B cell (primary cell): Measurements from ENCODE around the gene TMC2. TPM values are rescaled to one million over a fixed set of nuclear protein-coding genes. Genes with fewer than 3 reads are reported as not detected.
A peak's percentile ranks its signal among the peaks of the same experiment; 100 is the strongest.
"Not testable (repeated sequence)": the region's sequence is repeated elsewhere in the genome, so short reads cannot be mapped to it uniquely, and the experiment has no call there.

ENCODE experiments used
- ATAC-seq: fragments of 200-7000 bp; cut with Tn5 transposase; one replicate; pipeline ENCODE4 v1.10.0; 2021; ENCODE audit warnings: low read depth, mild to moderate bottlenecking, moderate number of reproducible peaks, moderate library complexity
- CTCF ChIA-PET: fragments of 350-600 bp; sonication (Branson Sonifier 250); formaldehyde crosslinking; loops from one replicate; lab custom pipeline; 2021; ENCODE audit warnings: antibody characterized with exemption, inconsistent platforms; lab: Charles Lee
- POLR2A ChIA-PET: fragments of 350-600 bp; sonication (Branson Sonifier 250); formaldehyde crosslinking; loops from one replicate; lab custom pipeline; 2021; ENCODE audit warnings: antibody characterized with exemption; lab: Charles Lee
- DNase-seq: peaks from one replicate; pipeline ENCODE4 v3.0.0; 2013
- H2AFZ ChIP-seq: 2 replicates; pipeline ENCODE4 v1.6.1; 2012; ENCODE audit warnings: mild to moderate bottlenecking, low read depth, low read length; ENCODE audit not compliant: insufficient read depth, poor library complexity, severe bottlenecking
- H3K27ac ChIP-seq, 2 donors: 1 replicate in 1 of 2; 2 replicates in 1 of 2; pipeline ENCODE4 v1.5.1; 2012 to 2013; ENCODE audit warnings: low read length in 2 of 2, mild to moderate bottlenecking in 2 of 2, moderate library complexity in 1 of 2
- H3K27me3 ChIP-seq, 4 experiments: fragments of 200-600 bp in 1 of 4; sonication (generic) in 1 of 4; replicated peaks in 1 of 4; 1 replicate in 2 of 4; 2 replicates in 2 of 4; pipeline versions ENCODE4 v1.6.1 to v1.7.0; 2013 to 2016; ENCODE audit warnings: low read length in 3 of 4, mild to moderate bottlenecking in 2 of 4, mixed read lengths in 1 of 4, moderate library complexity in 1 of 4; ENCODE audit not compliant: insufficient read depth in 4 of 4, control insufficient read depth in 3 of 4; ENCODE audit errors: control extremely low read depth in 1 of 4
- H3K36me3 ChIP-seq, 2 experiments: replicated peaks in 1 of 2; 1 replicate in 1 of 2; 2 replicates in 1 of 2; pipeline versions ENCODE4 v1.6.1 to v1.7.1; 2013; ENCODE audit warnings: low read length in 1 of 2; ENCODE audit not compliant: insufficient read depth in 2 of 2, control insufficient read depth in 1 of 2; ENCODE audit errors: control extremely low read depth in 1 of 2, extremely low read depth in 1 of 2
- H3K4me1 ChIP-seq, 2 donors: fragments of 200-600 bp in 1 of 2; sonication (generic) in 1 of 2; 1 replicate in 1 of 2; 2 replicates in 1 of 2; pipeline versions ENCODE4 v1.5.1 to v1.6.1; 2013 to 2017; ENCODE audit warnings: low read length in 2 of 2; ENCODE audit not compliant: control insufficient read depth in 2 of 2, insufficient read depth in 2 of 2
- H3K4me2 ChIP-seq: replicated peaks from 2 replicates; pipeline ENCODE3; 2012; ENCODE audit warnings: mild to moderate bottlenecking, low read depth, low read length; ENCODE audit not compliant: poor library complexity, severe bottlenecking
- H3K4me3 ChIP-seq, 5 experiments: fragments of 200-600 bp in 1 of 5; sonication (generic) in 1 of 5; 1 replicate in 3 of 5; 2 replicates in 2 of 5; pipeline versions ENCODE4 v1.5.1 to v1.7.0; 2011 to 2016; ENCODE audit warnings: low read length in 4 of 5, mild to moderate bottlenecking in 4 of 5, low read depth in 2 of 5, control low read depth in 1 of 5, moderate library complexity in 1 of 5; ENCODE audit not compliant: insufficient read depth in 1 of 5; ENCODE audit errors: control extremely low read depth in 1 of 5, extremely low read depth in 1 of 5
- H3K79me2 ChIP-seq: fragments of 200-600 bp; sonication (generic); one replicate; pipeline ENCODE4 v1.6.0; 2016; ENCODE audit warnings: low read length; ENCODE audit not compliant: control insufficient read depth, insufficient read depth
- H3K9ac ChIP-seq: fragments of 200-600 bp; sonication (generic); 2 replicates; pipeline ENCODE4 v1.6.1; 2017; ENCODE audit warnings: mild to moderate bottlenecking, low read length, moderate library complexity
- H3K9me3 ChIP-seq, 3 donors: one replicate each; pipeline versions ENCODE4 v1.6.1 to v1.7.1; 2013; ENCODE audit warnings: low read length in 2 of 3; ENCODE audit not compliant: control insufficient read depth in 2 of 3, insufficient read depth in 1 of 3; ENCODE audit errors: control extremely low read depth in 1 of 3
- H4K20me1 ChIP-seq: 2 replicates; pipeline ENCODE4 v1.6.0; 2012; ENCODE audit warnings: mild to moderate bottlenecking, low read length; ENCODE audit not compliant: insufficient read depth, control insufficient read depth, poor library complexity, severe bottlenecking
- H3K27ac Mint-ChIP-seq: one replicate; pipeline ENCODE4 v1.8.0; 2021; ENCODE audit warnings: mixed read lengths
- H3K27me3 Mint-ChIP-seq: one replicate; pipeline ENCODE4 v1.8.0; 2021; ENCODE audit warnings: mixed read lengths
- H3K4me1 Mint-ChIP-seq: one replicate; pipeline ENCODE4 v1.8.0; 2021; ENCODE audit warnings: mixed read lengths
- H3K4me3 Mint-ChIP-seq: one replicate; pipeline ENCODE4 v1.8.0; 2021; ENCODE audit warnings: mixed read lengths
- H3K9me3 Mint-ChIP-seq: one replicate; pipeline ENCODE4 v1.8.0; 2022; ENCODE audit warnings: mixed read lengths; ENCODE audit not compliant: insufficient read depth
- EZH2 ChIP-seq: IDR thresholded peaks from 2 replicates; pipeline ENCODE4 v1.6.1; 2012; ENCODE audit warnings: borderline replicate concordance, low read depth, mild to moderate bottlenecking, moderate library complexity, low read length; ENCODE audit not compliant: insufficient read depth, poor library complexity, severe bottlenecking
- WGBS: methylation state at CpG from one replicate; pipeline ENCODE4 v1.1.5; 2013; ENCODE audit warnings: missing lambda C conversion rate; ENCODE audit not compliant: insufficient coverage; 5-methylcytosine and 5-hydroxymethylcytosine counted together
- intact Hi-C: fragments of 100-400 bp; cut with micrococcal nuclease; formaldehyde crosslinking; loops from one replicate; pipeline ENCODE4 v1.10.0; 2022
- polyA plus RNA-seq: library from polyadenylated mRNA; depleted of rRNA; stranded (reverse); fragments of >200 nt; gene quantifications from 2 replicates; pipeline ENCODE4 v1.2.3, GENCODE V29; 2012
- total RNA-seq, 2 donors: library from RNA; stranded (reverse); fragments of 120-200 nt in 1 of 2; gene quantifications; 1 replicate in 1 of 2; 2 replicates in 1 of 2; pipeline versions ENCODE4 v1.2.3 to v1.2.4, GENCODE V29; 2013 to 2022
- TF ChIP-seq, protein P1 (sequence below): fragments of 200-600 bp; IDR thresholded peaks from one replicate; pipeline ENCODE4 v1.8.0; 2022; ENCODE audit warnings: antibody characterized with exemption, mild to moderate bottlenecking

The TMC2 gene
- total and polyA plus RNA-seq, 2 donors (not counting 1 experiment from before 2014, with no cell fraction given) = not detected

DNA sequence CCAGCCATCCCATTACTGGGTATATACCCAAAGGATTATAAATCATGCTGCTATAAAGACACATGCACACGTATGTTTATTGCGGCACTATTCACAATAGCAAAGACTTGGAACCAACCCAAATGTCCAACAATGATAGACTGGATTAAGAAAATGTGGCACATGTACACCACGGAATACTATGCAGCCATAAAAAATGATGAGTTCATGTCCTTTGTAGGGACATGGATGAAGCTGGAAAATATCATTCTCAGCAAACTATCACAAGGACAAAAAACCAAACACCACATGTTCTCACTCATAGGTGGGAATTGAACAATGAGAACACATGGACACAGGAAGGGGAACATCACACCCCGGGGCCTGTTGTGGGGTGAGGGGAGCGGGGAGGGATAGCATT, 29.9 kb upstream of the TMC2 start:
- H3K4me3 ChIP-seq, intact Hi-C loops, H3K9ac ChIP-seq, ATAC-seq, DNase-seq, H3K9me3 ChIP-seq, H3K27me3 Mint-ChIP-seq, H3K27ac Mint-ChIP-seq, H2AFZ ChIP-seq, H3K27ac ChIP-seq, POLR2A ChIA-PET, H3K4me3 Mint-ChIP-seq, H3K4me2 ChIP-seq, H4K20me1 ChIP-seq, H3K36me3 ChIP-seq, H3K27me3 ChIP-seq, H3K9me3 Mint-ChIP-seq: not testable (repeated sequence)
- 100% methylated on average over 1 of the region's 5 CpGs for WGBS
- Histone ChIP-seq H3K4me1 (peaks cover 8 to 16% of the 10 kb centered on the region in 2 donors), H3K79me2 (peaks cover 25% of the 10 kb centered on the region)
- peaks cover 20% of the 10 kb centered on the region for H3K4me1 Mint-ChIP-seq
- CTCF ChIA-PET = interaction anchor here (1.5 to 3.9 kb wide), 2 partner anchors 17 to 36 kb away, joined by 4 to 48 read pairs; partner anchors contain the start of gene SNRPB

DNA sequence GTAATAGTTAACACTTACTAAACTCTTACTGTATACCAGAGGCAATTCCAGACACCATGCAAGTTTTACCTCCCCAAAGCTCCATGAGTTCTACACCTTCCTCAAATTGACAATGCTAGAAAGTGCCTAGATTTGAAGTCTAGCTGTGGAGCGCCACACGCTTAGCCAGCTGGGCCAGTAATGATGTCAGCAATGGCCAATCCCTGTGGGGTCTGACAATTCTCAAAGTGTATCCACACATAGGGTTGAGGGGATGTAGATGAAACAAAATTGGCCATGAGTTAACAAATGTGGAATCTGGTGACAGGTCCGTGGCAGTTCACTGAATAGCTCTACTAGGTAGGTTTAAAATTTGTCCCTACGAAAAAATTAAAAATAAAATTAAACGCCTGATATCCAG, 28.9 kb upstream of the TMC2 start:
- H3K4me3 Mint-ChIP-seq = peak overlapping the region; percentile 50

More for the DNA sequence above, 28.9 kb upstream of the TMC2 start:
- peaks cover 0 to 5% (median 1%) of the 10 kb centered on the region in 4 experiments for H3K27me3 ChIP-seq
- H4K20me1 ChIP-seq = no peaks in the 10 kb centered on the region
- no peak for TF ChIP-seq EZH2
- TF ChIP-seq, protein P1, sequence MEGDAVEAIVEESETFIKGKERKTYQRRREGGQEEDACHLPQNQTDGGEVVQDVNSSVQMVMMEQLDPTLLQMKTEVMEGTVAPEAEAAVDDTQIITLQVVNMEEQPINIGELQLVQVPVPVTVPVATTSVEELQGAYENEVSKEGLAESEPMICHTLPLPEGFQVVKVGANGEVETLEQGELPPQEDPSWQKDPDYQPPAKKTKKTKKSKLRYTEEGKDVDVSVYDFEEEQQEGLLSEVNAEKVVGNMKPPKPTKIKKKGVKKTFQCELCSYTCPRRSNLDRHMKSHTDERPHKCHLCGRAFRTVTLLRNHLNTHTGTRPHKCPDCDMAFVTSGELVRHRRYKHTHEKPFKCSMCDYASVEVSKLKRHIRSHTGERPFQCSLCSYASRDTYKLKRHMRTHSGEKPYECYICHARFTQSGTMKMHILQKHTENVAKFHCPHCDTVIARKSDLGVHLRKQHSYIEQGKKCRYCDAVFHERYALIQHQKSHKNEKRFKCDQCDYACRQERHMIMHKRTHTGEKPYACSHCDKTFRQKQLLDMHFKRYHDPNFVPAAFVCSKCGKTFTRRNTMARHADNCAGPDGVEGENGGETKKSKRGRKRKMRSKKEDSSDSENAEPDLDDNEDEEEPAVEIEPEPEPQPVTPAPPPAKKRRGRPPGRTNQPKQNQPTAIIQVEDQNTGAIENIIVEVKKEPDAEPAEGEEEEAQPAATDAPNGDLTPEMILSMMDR = no peak
- H3K4me1 Mint-ChIP-seq = peaks cover 20% of the 10 kb centered on the region
- CTCF ChIA-PET = interaction anchor here (1.5 to 3.9 kb wide), 2 partner anchors 16 to 37 kb away, joined by 4 to 48 read pairs; partner anchors contain the start of gene SNRPB
- H3K79me2 ChIP-seq = peaks cover 25% of the 10 kb centered on the region
- no peak for DNase-seq
- peak overlapping the region; percentile 78 for H3K4me2 ChIP-seq
- peaks cover 18% of the 10 kb centered on the region for H3K27me3 Mint-ChIP-seq
- no peaks in the 10 kb centered on the region for H3K36me3 ChIP-seq
- ATAC-seq = no peak
- peaks cover 8 to 16% of the 10 kb centered on the region in 2 donors for H3K4me1 ChIP-seq
- no peaks in the 10 kb centered on the region for H3K9me3 Mint-ChIP-seq
- H2AFZ ChIP-seq = peak overlapping the region; percentile 99
- POLR2A ChIA-PET = no interaction called here
- no peaks in the 10 kb centered on the region for H3K9me3 ChIP-seq
- no CpG with 5 or more reads among the region's 5 CpGs for WGBS
- intact Hi-C loops = no loop called here
- no peak overlapping the region for H3K27ac ChIP-seq
- H3K27ac Mint-ChIP-seq = peak overlapping the region; percentile 50
- H3K4me3 ChIP-seq = no peak overlapping the region
- H3K9ac ChIP-seq = peak overlapping the region; percentile 76
